Ammon's horn (tissue), 1 donor: ENCODE data around the gene CDC37.
A peak's percentile ranks its signal among the peaks of the same experiment; 100 is the strongest.
"Not testable (repeated sequence)": the region's sequence is repeated elsewhere in the genome, so short reads cannot be mapped to it uniquely, and the experiment has no call there.

Experiments
- DNase-seq: peaks from one replicate; pipeline ENCODE4 v3.0.0-alpha.2; 2016; ENCODE audit warnings: low spot score

CDC37 gene

DNA sequence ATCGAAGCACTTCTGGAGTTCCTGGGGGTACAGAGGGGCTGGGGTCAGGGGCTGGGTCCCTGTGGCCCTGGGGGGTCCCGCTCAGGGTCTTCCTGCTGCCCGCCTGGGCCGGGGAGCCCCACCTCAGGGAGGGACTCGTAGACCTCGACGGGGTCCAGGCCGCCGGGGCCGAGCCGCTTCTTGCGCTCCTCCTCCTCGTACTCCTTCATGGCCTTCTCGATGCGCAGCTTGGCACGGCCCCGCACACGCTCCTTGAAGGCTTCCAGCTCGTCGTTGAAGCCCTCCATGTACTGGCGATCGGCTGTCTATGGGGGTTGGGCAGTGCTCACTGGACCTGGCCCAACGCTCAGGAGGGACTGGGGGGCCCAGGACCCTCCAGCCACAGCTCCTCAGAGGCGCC lies 10.2 kb downstream of the CDC37 start:
- DNase-seq = no peak

DNA sequence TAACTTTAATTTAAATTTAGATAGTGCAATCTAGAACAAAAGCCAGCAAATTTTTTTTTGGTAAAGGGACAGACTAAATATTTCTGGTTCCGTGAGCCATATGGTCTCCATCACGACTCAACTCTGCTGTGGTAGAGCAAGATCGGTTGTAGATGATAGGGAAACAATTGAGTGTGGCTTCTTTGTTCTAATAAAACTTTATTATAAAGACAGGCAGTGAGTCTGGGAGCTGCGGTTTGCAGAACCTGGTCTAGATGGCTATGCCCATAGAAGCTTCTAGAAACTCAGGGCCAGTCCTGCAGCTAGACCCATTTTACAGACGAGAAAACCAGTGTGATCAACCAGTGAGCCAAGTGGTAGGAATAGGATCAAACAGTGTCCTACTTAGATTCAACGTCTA lies 11.2 kb downstream of the CDC37 start:
- no peak for DNase-seq

DNA sequence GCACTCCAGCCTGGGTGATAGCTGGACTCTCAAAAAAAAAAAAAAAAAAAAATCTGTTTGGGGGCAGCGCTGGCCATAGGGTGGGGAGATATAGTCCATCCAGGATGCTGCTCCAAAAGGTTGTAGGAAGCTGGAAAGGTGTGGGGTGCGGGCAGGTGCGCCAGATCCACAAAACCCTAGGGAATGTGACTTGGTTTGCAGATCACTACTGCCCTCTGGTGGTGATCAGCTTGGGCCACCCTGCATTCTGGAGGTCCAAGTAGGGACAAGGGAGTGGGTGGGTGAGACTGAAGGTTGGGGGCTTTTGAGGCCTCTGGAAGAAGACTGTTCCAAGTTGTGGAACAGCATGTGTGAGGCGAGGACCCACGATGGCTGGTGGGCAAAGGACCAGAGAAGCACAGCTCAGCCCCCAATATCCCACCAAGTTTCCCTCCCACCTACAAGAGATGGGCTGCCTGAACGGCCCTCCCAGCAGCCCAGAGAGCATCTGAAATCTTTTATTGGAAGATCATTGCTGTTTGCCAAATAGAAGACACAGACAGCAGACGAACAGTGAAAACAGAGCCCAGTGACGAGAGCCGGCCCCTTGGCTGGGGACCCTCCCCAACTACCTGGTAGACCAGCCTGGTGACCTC lies 12.6 kb downstream of the CDC37 start:
- peak; percentile 80 for DNase-seq

- no peak for DNase-seq
Observed at GRCh38 chr19:10389863-10390262, 13.5 kb downstream of the CDC37 start.

GRCh38 chr19:10388957-10389356 lies 14.4 kb downstream of the CDC37 start:
- DNase-seq = peak; percentile 86

DNA sequence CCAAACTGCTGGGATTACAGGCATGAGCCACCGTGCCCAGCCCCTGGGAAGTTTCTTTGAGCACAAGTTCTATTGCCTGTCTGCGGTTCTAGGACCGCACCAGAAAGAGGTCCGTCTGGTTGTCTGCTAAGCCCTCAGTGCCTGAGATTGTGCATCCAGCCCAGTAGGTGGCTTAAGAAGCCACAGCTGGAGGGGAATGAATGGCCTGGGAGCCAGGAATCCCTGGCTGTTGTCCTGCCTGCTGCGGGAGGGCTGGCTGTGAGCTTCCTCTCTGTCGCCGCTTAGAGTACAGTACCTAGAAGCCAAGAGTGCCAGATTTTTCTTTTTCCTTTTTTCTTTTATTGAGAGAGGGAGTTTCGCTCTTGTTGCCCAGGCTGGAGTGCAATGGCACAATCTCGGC lies 18.8 kb downstream of the CDC37 start:
- DNase-seq = no peak

DNA sequence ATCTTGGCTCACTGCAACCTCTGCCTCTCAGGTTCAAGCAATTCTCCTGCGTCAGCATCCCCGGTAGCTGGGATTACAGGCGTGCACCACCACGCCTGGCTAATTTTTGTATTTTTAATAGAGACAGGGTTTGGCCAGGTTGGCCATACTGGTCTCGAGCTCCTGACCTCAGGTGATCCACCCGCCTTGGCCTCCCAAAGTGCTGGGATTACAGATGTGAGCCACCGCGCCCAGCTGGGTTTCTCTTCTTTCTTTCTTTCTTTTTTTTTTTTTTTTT lies 20.2 kb downstream of the CDC37 start:
- DNase-seq = not testable (repeated sequence)

DNA sequence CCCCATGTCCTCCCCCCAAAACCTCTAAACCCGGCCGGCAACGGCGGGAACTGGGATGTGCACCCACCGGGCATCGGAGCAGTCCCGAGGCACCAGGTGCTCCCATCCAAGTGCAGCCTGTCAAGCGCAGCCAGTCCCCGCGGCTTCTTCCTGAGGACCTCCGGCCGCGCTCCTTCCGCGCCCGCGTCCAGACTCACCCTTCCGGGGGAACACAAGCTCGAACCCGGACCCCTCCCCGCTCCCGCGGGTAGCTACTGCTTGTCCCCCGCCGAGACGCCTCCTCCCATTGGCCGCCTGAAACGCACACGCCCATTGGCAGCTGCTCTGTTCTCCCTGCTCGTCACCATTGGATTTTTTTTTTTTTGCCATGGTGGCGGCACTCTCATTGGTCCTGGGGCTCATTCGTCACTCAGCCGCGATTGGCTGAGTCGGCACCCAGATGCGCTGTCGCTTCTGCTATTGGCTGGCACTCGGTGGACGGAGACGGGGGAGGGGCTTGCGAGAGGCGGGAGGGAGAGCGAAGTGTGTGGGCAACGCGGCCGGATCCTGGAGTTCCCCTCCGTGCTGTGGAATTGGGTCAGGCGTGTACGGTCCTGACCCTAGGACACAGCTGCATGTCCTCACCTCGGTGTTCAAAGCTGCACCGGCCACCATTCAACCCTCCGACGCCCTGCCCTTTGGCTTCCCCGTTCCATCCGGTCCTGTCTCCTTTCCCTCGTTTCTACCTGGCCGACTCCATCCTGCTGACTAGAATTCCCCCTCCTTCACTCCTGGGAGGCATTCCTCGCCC lies 22.8 kb downstream of the CDC37 start, which contains the start of gene TYK2:
TSS of gene TYK2 (minus strand) at position 260 of the 790 bp plus-strand sequence. CDS start 2,166 bp downstream, outside the sequence.
- DNase-seq = peak; percentile 99

DNA sequence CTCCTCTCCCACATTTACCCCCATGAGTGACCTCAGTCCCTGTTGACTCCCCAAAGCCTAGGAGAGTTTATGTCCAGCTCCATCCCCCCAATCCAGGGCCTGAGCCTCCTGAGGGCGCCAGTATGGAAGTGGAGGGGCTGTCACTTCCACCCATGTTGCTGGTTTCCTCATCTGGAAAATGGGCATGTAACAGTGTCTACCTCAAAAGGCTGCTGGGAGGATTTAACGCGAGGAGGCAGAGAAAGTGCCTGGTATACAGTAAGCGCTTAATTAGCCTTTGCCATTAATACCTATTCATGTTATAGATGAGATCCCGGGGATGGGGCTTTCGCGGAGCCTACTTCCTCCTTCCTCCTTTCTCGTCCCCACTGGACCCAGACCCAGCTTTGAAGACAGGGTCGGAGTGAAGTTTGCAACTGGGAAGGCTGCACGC lies 23.4 kb downstream of the CDC37 start:
- DNase-seq = no peak

DNA sequence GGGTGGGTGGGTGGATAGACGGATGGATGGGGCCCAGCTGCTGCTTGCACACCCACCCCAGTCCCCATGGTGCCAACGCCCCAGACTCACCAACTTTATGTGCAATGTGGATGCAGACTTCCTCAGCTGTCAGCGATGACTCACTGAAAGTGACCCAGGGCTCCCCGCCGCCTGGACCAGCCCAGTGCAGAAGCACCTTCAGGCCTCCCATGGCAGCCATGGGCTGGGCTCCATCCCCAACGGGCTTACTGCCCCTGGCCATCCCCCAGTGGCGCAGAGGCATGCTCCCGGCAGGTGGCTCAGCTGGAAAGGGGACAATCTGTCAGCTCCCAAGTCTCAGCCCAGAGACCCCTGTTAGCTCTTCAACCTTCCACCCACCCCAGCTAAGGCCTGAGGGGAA lies 25.2 kb downstream of the CDC37 start:
- no peak for DNase-seq

GRCh38 chr19:10377140-10377640 lies 26.2 kb downstream of the CDC37 start:
- DNase-seq = not testable (repeated sequence)

- DNase-seq = no peak
Observed at GRCh38 chr19:10374931-10375330, 28.4 kb downstream of the CDC37 start.

- DNase-seq = peak; percentile 52
Observed at GRCh38 chr19:10372690-10373089, 30.7 kb downstream of the CDC37 start.

GRCh38 chr19:10368101-10368803 lies 35.1 kb downstream of the CDC37 start:
- no peak for DNase-seq

DNA sequence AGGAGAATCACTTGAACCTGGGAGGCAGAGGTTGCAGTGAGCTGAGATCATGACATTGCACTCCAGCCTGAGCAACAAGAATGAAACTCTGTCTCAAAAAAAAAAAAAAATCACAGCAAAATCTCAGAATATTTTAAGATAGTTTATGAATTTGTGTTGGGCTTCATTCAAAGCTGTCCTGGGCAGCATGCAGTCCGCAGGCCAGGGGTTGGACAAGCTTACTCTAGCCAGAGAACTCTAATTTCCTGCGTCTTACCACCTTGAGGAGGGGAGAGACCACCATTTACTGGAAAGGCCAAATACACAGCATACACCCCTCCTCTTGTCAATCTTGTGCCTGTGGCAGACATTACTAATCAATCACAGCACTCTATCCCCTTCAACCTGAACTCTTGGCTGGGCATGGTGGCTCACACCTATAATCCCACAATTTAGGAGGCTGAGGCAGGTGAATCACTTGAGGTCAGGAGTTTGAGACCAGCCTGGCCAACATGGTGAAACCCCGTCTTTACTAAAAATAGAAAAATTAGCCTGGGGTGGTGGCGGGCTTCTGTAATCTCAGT lies 36.3 kb downstream of the CDC37 start:
- DNase-seq = not testable (repeated sequence)

DNA sequence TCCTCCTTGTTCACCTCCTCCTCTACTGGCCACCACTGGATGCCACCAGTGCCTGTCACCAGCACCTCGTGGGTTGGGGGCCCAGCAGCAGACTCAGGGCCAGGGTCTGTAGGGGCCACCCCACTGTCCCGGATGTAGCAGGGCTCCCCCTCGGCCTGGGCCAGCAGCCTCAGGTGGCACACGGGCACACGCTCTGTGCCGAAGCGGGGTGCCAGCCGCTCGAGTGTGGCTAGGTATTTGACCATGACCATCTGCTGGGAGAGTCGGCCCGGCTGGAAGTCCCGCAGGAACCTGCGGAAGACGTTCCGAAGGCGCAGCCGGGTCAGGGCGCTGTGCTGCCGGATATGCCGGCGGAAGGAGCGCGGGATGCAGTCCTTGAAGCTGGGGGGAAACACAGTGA lies 37.8 kb downstream of the CDC37 start:
- DNase-seq = no peak

- peak; percentile 37 for DNase-seq
Observed at GRCh38 chr19:10364644-10365043, 38.7 kb downstream of the CDC37 start.

- DNase-seq = no peak
Observed at GRCh38 chr19:10363789-10364281, 39.5 kb downstream of the CDC37 start.

GRCh38 chr19:10362259-10362658 lies 41.1 kb downstream of the CDC37 start:
- no peak for DNase-seq

DNA sequence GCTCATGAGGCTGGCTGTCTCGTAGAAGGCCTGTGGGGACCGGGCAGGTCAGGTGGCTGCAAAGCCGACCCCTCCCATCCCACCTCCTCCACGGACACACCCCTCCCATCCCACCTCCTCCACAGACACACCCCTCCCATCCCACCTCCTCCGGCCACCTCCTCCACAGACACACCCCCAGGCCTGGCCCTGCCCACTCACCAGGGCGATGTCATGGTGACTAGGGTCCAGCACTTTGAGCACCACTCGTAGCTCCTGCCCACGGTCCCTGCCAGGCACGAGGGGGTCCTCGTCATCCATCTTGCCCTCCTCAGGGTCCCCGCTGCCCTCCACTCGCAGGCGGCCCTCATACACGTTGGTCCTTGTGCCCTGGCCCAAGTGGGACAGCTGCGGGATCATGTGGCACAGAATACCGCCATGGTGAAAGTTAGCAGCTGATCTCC lies 41.8 kb downstream of the CDC37 start:
- no peak for DNase-seq

DNA sequence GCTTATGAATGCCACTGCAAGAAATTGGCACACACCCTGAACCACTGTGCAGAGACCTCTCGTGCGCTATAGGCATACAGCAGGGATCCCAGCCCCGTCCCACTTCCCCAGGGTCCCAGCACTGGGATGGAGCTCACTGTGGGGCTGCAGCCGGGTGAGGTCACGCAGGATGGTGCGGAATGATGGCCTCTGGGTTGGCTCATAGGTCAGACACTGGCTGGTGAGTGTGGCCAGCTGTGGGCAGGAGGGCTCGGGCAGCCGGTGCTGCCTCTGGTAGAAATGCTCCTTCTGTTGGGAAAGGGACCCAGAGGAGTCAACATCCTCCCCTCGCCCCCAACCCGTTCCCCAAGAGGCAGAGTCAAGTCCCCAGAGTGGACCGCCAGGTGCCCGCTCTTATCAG lies 46.9 kb downstream of the CDC37 start:
- no peak for DNase-seq

DNA sequence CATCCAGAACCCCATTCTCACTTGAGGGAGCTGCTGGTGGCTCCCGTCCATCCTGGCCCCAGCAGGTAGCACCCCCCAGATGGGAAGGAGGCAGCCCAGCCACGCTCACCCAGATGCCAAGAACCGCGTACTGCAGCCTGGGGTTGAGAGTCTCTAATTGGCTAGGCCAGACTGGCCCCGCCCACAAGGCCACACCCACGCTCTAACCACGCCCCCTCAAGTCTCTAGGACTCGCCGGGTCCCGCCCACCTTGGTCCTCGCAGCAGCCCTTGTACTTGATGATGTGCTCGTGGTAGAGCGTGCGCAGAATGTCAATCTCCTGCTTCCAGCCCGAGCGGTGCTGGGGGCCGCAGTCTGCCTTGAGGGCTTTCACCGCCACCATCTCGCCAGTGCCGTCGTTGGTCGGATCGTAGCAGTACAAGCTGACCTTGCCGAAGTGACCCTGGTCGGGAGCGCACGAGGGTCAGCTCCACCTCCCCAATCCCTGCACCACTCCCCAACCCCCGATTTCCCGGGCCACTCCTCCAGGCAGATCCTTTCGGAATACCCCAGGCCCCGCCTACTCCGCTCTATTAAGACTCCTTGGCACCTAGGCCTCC lies 49.5 kb downstream of the CDC37 start:
- DNase-seq = no peak
